ENCODE results near the gene IL15.
"Not testable (repeated sequence)": the region's sequence is repeated elsewhere in the genome, so short reads cannot be mapped to it uniquely, and the experiment has no call there.

The IL15 gene

GRCh38 chr4:141646969-141647368 is 10.6 kb downstream of the IL15 start:
- no peak for DNase-seq (ENCODE audit: low read depth in 1 of 2, low spot score in 1 of 2)

DNA sequence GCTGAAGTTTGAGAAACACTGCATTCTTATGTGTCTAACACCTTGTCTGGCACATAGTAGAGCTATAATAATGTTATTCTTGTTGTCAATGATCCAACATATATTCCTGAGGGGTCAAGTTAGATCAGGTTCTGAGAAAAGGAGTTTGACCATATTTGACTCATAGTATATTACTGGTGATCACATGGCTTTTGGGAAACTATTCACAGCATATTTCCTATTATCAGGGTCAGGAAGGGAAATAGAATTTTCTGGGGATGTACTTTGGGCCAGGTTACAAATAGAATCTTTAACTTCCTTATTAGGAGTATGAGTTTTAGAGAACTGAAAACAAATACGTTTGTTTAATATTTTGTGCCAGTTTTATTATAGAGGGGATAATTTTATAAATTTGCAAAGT is 11.6 kb downstream of the IL15 start:
- no peak for DNase-seq (ENCODE audit: low read depth in 1 of 2, low spot score in 1 of 2)

DNA sequence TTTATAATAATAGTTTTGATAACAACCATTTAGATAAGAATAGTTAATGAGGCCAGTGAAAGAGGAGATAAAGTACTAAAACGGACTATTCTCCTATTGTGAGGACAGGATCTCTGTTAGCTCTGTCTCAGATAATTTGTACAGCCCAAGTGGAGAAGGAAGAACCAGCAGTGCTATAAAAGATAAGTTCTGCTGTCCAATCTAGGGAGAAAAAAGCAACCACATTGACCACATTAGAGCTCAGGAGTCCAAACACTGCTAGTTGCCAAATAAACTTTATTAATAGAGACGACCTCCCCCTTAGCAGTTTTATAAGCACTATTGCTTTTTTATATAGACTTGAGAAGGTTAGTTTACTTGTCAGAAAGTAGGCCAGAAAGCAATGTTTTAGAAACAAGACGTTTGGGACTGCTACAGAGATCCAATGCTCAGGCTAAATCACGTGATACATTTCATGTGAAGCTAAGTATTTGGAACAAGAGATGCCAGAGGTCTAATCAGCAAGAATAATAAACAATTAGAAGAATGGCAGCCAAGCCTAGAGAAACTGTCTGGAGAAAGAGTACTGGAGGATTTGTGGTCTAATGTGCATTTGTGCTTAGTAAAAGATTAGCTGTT is 15.9 kb downstream of the IL15 start:
- no peak for DNase-seq (ENCODE audit: low read depth in 1 of 2, low spot score in 1 of 2)

- DNase-seq (ENCODE audit: low read depth in 1 of 2, low spot score in 1 of 2) = no peak
Measured at GRCh38 chr4:141654098-141654497, 17.7 kb downstream of the IL15 start.

DNA sequence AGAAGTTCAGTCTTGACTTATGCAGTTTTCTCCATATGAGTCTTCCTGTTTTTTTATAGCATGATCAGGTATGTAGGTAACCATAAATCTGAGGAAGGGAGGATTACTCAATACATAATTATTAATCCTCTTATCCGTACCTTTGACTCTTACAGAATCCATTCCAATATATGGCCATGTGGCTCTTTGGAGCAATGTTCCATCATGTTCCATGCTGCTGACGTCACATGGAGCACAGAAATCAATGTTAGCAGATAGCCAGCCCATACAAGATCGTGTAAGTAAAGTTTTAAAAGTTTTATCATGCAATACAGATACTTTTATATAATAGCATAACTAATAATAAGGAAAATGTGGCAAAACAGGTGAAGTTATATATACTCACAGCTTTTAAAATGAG is 19.6 kb downstream of the IL15 start:
- DNase-seq (ENCODE audit: low read depth in 1 of 2, low spot score in 1 of 2) = no peak

- no peak for DNase-seq (ENCODE audit: low read depth in 1 of 2, low spot score in 1 of 2)
Measured at GRCh38 chr4:141657550-141658250, 21.3 kb downstream of the IL15 start.

DNA sequence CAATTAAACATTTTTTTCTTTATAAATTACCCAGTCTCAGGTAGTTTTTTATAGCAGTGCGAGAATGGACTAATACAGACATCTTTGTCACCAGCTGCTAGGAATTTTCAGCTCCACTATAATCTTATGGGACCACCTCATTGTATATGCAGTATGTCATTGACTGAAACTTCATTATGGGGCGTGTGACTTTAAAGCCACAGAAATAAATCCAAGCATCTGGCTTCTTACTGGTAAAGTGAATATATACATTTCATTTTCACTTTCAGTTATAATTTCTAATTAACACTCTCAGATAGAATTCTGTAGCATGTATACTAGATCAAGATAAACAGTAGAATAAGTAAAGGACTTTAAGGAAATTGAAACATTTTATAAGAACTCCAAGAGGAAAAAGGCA is 21.9 kb downstream of the IL15 start:
- no peak for DNase-seq (ENCODE audit: low read depth in 1 of 2, low spot score in 1 of 2)

GRCh38 chr4:141659539-141659938 is 23.2 kb downstream of the IL15 start:
- DNase-seq (ENCODE audit: low read depth in 1 of 2, low spot score in 1 of 2) = no peak

DNA sequence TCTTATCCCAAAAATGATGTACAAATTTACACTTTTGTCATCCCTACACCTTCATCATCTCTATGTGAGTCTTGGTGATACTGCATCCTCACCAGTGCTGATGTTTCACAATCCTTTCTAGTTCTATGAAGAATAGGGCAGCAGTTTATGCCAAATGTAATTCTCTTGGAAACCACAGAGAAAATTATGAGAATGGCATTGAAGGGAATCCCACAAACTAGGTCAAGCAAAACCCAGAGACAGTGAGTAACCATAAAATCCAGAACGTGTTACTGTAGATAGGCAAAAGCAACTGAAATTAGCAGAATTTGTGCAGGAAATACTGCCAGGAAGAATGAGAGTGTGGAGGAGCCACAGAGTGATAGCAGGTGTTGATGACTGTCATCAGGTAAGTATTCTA is 24.5 kb downstream of the IL15 start:
- no peak for DNase-seq (ENCODE audit: low read depth in 1 of 2, low spot score in 1 of 2)

GRCh38 chr4:141668200-141668910 is 32.0 kb downstream of the IL15 start:
- no peak for DNase-seq (ENCODE audit: low read depth in 1 of 2, low spot score in 1 of 2)

DNA sequence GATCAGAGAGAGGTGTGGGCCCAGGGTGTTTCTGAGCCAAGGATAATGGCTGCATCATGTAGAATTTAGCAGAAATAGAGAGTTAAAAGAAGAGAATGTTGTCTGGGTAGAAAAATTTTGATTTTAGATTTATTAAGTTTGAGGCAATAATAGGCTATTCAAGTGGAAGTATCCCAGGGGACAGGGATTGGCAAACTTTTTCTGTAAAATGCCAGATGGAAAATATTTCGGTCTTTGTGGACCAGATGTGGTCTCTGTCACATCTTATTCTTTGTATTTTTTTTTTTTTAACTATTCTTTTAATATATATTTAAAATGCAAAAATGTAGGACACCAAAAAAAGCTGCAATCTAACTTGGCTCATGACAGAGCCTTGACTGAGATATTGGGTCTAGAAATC is 33.1 kb downstream of the IL15 start:
- DNase-seq (ENCODE audit: low read depth in 1 of 2, low spot score in 1 of 2) = no peak

GRCh38 chr4:141675384-141675783 is 39.0 kb downstream of the IL15 start:
- DNase-seq (ENCODE audit: low read depth in 1 of 2, low spot score in 1 of 2) = no peak

GRCh38 chr4:141676087-141676670 is 39.8 kb downstream of the IL15 start:
- DNase-seq (ENCODE audit: low read depth in 1 of 2, low spot score in 1 of 2) = no peak

- no peak for DNase-seq (ENCODE audit: low read depth in 1 of 2, low spot score in 1 of 2)
Measured at GRCh38 chr4:141680060-141680459, 43.7 kb downstream of the IL15 start.

- no peak for DNase-seq (ENCODE audit: low read depth in 1 of 2, low spot score in 1 of 2)
Measured at GRCh38 chr4:141684785-141685184, 48.4 kb downstream of the IL15 start.

DNA sequence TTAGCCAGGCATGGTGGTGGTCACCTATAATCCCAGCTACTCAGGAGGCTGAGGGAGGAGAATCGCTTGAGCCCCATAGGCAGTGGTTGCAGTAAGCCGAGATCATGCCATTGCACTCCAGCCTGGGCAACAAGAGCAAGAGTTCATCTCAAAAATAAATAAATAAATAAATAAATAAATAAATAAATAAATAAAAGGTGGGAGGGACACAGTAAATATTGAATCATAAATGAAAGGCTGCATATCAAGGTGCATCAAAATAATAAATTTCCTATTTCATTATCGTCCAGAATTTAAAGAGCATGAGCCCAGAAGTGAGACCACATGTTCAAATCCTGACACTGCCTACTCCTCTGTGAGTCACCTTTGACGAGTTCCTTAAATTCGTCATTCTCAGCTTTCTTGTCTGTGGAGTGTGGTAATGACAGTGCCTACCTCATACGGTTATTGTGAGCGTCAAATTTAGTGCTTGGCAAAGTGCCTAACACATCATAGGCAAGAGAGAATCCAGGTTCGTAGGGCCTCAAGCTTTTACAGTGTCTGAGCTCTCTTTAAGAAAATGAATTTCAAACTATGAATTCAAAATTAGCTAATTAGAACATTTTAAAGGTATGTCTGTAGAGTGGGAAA is 49.9 kb downstream of the IL15 start:
- no peak for DNase-seq (ENCODE audit: low read depth in 1 of 2, low spot score in 1 of 2)

- no peak for DNase-seq (ENCODE audit: low read depth in 1 of 2, low spot score in 1 of 2)
Measured at GRCh38 chr4:141686879-141687278, 50.5 kb downstream of the IL15 start.

DNA sequence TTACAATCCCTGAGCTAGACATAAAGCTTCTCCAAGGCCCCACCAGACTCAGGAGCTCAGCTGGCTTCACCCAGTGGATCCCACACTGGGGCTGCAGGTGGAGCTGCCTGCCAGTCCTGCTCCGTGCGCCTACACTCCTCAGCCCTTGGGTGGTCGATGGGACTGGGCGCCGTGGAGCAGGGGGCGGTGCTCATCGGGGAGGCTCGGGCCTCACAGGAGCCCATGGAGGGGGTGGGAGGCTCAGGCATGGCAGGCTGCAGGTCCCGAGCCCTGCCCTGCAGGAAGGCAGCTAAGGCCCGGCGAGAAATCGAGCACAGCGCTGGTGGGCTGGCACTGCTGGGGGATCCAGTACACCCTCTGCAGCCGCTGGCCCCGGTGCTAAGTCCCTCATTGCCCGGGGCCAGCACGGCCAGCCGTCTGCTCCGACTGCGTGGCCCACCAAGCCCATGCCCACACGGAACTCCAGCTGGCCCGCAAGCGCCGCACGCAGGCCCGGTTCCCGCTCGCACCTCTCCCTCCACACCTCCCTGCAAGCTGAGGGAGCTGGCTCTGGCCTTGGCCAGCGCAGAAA is 53.4 kb downstream of the IL15 start:
- DNase-seq (ENCODE audit: low read depth in 1 of 2, low spot score in 1 of 2) = not testable (repeated sequence)

- DNase-seq (ENCODE audit: low read depth in 1 of 2, low spot score in 1 of 2) = not testable (repeated sequence)
Measured at GRCh38 chr4:141691247-141691646, 54.9 kb downstream of the IL15 start.

GRCh38 chr4:141692081-141692480 is 55.7 kb downstream of the IL15 start:
- DNase-seq (ENCODE audit: low read depth in 1 of 2, low spot score in 1 of 2) = no peak

GRCh38 chr4:141697116-141697515 is 60.7 kb downstream of the IL15 start:
- DNase-seq (ENCODE audit: low read depth in 1 of 2, low spot score in 1 of 2) = no peak
